ENCODE data around the gene USP3. TPM values are rescaled to one million over a fixed set of nuclear protein-coding genes. Genes with fewer than 3 reads are reported as not detected.
A peak's percentile ranks its signal among the peaks of the same experiment; 100 is the strongest.

The USP3 gene
- total and polyA plus RNA-seq, 2 of the 13 experiments (the other 11 are each of a cell fraction or from before 2014, with no cell fraction given) = 14.3 to 61.2 TPM

DNA sequence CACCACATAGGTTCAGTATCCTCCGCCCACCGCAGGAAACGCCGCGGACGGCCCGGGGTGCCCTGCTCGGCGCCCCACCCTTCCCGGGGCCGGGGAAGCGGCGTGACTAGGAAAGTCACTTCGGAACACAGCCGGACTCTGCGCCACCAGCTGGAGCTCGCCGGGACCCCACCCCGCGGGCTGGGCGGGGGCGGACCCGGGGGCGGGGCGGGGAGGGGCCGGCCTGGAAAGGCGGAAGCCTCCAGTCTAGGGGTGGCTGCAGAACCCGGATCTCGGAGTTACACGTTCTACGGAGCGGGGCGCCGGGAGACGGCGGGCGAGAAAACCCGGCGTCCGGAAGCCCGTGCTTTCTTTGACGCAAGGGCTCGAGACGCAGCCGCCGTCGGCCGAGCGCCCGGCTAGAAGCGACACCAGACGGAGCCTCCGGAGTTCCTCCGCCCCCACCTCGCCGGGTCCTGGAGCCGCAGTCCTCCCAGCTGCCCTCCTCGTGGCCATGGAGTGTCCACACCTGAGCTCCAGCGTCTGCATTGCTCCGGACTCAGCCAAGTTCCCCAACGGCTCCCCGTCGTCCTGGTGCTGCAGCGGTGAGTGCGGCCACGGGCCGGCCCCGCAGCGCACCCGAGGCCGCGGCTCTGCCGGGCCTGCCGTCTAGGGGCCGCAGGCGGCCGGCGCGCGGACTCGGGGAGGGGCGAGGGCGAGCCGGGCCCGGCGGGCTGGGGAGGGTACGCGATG, at the start of gene USP3 (continued):
- TF ChIP-seq, protein P1, sequence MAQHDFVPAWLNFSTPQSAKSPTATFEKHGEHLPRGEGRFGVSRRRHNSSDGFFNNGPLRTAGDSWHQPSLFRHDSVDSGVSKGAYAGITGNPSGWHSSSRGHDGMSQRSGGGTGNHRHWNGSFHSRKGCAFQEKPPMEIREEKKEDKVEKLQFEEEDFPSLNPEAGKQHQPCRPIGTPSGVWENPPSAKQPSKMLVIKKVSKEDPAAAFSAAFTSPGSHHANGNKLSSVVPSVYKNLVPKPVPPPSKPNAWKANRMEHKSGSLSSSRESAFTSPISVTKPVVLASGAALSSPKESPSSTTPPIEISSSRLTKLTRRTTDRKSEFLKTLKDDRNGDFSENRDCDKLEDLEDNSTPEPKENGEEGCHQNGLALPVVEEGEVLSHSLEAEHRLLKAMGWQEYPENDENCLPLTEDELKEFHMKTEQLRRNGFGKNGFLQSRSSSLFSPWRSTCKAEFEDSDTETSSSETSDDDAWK (CRISPR knock-in tag; IDR thresholded peaks at IDR 0.05) = no peak
- no peak for TF ChIP-seq ZBTB21 (CRISPR knock-in tag; IDR thresholded peaks at IDR 0.05)
- TF ChIP-seq, protein P2, sequence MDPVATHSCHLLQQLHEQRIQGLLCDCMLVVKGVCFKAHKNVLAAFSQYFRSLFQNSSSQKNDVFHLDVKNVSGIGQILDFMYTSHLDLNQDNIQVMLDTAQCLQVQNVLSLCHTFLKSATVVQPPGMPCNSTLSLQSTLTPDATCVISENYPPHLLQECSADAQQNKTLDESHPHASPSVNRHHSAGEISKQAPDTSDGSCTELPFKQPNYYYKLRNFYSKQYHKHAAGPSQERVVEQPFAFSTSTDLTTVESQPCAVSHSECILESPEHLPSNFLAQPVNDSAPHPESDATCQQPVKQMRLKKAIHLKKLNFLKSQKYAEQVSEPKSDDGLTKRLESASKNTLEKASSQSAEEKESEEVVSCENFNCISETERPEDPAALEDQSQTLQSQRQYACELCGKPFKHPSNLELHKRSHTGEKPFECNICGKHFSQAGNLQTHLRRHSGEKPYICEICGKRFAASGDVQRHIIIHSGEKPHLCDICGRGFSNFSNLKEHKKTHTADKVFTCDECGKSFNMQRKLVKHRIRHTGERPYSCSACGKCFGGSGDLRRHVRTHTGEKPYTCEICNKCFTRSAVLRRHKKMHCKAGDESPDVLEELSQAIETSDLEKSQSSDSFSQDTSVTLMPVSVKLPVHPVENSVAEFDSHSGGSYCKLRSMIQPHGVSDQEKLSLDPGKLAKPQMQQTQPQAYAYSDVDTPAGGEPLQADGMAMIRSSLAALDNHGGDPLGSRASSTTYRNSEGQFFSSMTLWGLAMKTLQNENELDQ (CRISPR knock-in tag; IDR thresholded peaks at IDR 0.05; ENCODE audit: borderline replicate concordance) = no peak
- TF ChIP-seq, protein P3, sequence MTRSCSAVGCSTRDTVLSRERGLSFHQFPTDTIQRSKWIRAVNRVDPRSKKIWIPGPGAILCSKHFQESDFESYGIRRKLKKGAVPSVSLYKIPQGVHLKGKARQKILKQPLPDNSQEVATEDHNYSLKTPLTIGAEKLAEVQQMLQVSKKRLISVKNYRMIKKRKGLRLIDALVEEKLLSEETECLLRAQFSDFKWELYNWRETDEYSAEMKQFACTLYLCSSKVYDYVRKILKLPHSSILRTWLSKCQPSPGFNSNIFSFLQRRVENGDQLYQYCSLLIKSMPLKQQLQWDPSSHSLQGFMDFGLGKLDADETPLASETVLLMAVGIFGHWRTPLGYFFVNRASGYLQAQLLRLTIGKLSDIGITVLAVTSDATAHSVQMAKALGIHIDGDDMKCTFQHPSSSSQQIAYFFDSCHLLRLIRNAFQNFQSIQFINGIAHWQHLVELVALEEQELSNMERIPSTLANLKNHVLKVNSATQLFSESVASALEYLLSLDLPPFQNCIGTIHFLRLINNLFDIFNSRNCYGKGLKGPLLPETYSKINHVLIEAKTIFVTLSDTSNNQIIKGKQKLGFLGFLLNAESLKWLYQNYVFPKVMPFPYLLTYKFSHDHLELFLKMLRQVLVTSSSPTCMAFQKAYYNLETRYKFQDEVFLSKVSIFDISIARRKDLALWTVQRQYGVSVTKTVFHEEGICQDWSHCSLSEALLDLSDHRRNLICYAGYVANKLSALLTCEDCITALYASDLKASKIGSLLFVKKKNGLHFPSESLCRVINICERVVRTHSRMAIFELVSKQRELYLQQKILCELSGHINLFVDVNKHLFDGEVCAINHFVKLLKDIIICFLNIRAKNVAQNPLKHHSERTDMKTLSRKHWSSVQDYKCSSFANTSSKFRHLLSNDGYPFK (CRISPR knock-in tag; IDR thresholded peaks at IDR 0.05; ENCODE audit: borderline replicate concordance) = peak; percentile 25; the same call in 1 of the 2 replicates
- peak; percentile 90 for TF ChIP-seq SIN3A (IDR thresholded peaks at IDR 0.05; ENCODE audit: borderline replicate concordance, low read depth, low read length)
- TF ChIP-seq SAFB2 (CRISPR knock-in tag; IDR thresholded peaks at IDR 0.05; ENCODE audit: borderline replicate concordance, low read depth) = no peak
- TF ChIP-seq ZNF562 (CRISPR knock-in tag; IDR thresholded peaks at IDR 0.05; ENCODE audit: borderline replicate concordance) = no peak
- no peak for TF ChIP-seq MLLT10 (CRISPR knock-in tag; IDR thresholded peaks at IDR 0.05)
- TF ChIP-seq, protein P4, sequence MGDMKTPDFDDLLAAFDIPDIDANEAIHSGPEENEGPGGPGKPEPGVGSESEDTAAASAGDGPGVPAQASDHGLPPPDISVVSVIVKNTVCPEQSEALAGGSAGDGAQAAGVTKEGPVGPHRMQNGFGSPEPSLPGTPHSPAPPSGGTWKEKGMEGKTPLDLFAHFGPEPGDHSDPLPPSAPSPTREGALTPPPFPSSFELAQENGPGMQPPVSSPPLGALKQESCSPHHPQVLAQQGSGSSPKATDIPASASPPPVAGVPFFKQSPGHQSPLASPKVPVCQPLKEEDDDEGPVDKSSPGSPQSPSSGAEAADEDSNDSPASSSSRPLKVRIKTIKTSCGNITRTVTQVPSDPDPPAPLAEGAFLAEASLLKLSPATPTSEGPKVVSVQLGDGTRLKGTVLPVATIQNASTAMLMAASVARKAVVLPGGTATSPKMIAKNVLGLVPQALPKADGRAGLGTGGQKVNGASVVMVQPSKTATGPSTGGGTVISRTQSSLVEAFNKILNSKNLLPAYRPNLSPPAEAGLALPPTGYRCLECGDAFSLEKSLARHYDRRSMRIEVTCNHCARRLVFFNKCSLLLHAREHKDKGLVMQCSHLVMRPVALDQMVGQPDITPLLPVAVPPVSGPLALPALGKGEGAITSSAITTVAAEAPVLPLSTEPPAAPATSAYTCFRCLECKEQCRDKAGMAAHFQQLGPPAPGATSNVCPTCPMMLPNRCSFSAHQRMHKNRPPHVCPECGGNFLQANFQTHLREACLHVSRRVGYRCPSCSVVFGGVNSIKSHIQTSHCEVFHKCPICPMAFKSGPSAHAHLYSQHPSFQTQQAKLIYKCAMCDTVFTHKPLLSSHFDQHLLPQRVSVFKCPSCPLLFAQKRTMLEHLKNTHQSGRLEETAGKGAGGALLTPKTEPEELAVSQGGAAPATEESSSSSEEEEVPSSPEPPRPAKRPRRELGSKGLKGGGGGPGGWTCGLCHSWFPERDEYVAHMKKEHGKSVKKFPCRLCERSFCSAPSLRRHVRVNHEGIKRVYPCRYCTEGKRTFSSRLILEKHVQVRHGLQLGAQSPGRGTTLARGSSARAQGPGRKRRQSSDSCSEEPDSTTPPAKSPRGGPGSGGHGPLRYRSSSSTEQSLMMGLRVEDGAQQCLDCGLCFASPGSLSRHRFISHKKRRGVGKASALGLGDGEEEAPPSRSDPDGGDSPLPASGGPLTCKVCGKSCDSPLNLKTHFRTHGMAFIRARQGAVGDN (CRISPR knock-in tag; IDR thresholded peaks at IDR 0.05) = peak; percentile 59
- TF ChIP-seq, protein P5, sequence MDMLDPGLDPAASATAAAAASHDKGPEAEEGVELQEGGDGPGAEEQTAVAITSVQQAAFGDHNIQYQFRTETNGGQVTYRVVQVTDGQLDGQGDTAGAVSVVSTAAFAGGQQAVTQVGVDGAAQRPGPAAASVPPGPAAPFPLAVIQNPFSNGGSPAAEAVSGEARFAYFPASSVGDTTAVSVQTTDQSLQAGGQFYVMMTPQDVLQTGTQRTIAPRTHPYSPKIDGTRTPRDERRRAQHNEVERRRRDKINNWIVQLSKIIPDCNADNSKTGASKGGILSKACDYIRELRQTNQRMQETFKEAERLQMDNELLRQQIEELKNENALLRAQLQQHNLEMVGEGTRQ (IDR thresholded peaks at IDR 0.05; ENCODE audit: low read depth, low read length) = no peak
- TF ChIP-seq, protein P5 (CRISPR knock-in tag; IDR thresholded peaks at IDR 0.05; ENCODE audit: borderline replicate concordance) = no peak
- TF ChIP-seq, protein P6, sequence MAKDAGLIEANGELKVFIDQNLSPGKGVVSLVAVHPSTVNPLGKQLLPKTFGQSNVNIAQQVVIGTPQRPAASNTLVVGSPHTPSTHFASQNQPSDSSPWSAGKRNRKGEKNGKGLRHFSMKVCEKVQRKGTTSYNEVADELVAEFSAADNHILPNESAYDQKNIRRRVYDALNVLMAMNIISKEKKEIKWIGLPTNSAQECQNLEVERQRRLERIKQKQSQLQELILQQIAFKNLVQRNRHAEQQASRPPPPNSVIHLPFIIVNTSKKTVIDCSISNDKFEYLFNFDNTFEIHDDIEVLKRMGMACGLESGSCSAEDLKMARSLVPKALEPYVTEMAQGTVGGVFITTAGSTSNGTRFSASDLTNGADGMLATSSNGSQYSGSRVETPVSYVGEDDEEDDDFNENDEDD (CRISPR knock-in tag; IDR thresholded peaks at IDR 0.05; ENCODE audit: borderline replicate concordance) = 0 out of 2 replicates have a peak, but pooled peaks have one; percentile 9

Data from HepG2 (cell line).